GM21737 (cell line): ENCODE data around the gene IGFBP2.

Experiments
- ATAC-seq: cut with Tn5 transposase; IDR thresholded peaks from one replicate; pipeline ENCODE4 v1.9.1; 2021; ENCODE audit warnings: mild to moderate bottlenecking, moderate library complexity; ENCODE audit not compliant: unreplicated experiment

The IGFBP2 gene

GRCh38 chr2:216615298-216616082 lies 17.7 kb upstream of the IGFBP2 start:
- ATAC-seq, result no peak

GRCh38 chr2:216616083-216616678 lies 17.0 kb upstream of the IGFBP2 start:
- ATAC-seq, result no peak

- no peak for ATAC-seq
Observed at GRCh38 chr2:216617159-216617815, 15.9 kb upstream of the IGFBP2 start.

GRCh38 chr2:216618785-216619184 lies 14.4 kb upstream of the IGFBP2 start:
- no peak for ATAC-seq

GRCh38 chr2:216619411-216620393 lies 13.5 kb upstream of the IGFBP2 start:
- no peak for ATAC-seq

GRCh38 chr2:216620786-216621185 lies 12.4 kb upstream of the IGFBP2 start:
- no peak for ATAC-seq

GRCh38 chr2:216621292-216621691 lies 11.9 kb upstream of the IGFBP2 start:
- no peak for ATAC-seq

GRCh38 chr2:216622526-216622925 lies 10.7 kb upstream of the IGFBP2 start:
- no peak for ATAC-seq

GRCh38 chr2:216624251-216624650 lies 9.0 kb upstream of the IGFBP2 start:
- ATAC-seq, result no peak

- ATAC-seq, result no peak
Observed at GRCh38 chr2:216626168-216626874, 6.9 kb upstream of the IGFBP2 start.

GRCh38 chr2:216626875-216627245 lies 6.4 kb upstream of the IGFBP2 start:
- ATAC-seq, result no peak

GRCh38 chr2:216629784-216630183 lies 3.4 kb upstream of the IGFBP2 start:
- ATAC-seq, result no peak

GRCh38 chr2:216632346-216632951 lies 771 bp upstream of the IGFBP2 start:
- ATAC-seq, result no peak

GRCh38 chr2:216633616-216634369 lies 573 bp downstream of the IGFBP2 start:
- ATAC-seq, result no peak

GRCh38 chr2:216634370-216635148 lies 1.3 kb downstream of the IGFBP2 start:
- no peak for ATAC-seq

GRCh38 chr2:216635171-216635570 lies 2.0 kb downstream of the IGFBP2 start:
- no peak for ATAC-seq

- no peak for ATAC-seq
Observed at GRCh38 chr2:216635701-216636550, 2.7 kb downstream of the IGFBP2 start.
